PC-3 (cell line): ENCODE measurements around the gene ICAM2. TPM values are rescaled to one million over a fixed set of nuclear protein-coding genes. Genes with fewer than 3 reads are reported as not detected.

Experiments
- ATAC-seq: fragments of 200-7000 bp; cut with Tn5 transposase; 2 replicates; pipeline ENCODE4 v1.9.1; 2020; ENCODE audit warnings: mild to moderate bottlenecking, moderate library complexity
- BruUV-seq: library from RNA; stranded (reverse); fragments of 400-500 nt; replicated peaks from 2 replicates; lab custom pipeline; 2021; lab: Mats Ljungman, UMichigan
- CTCF ChIA-PET: fragments of 300-600 bp; sonication (Branson Sonifier 250); formaldehyde crosslinking; loops from one replicate; lab custom pipeline; 2022; ENCODE audit warnings: antibody characterized with exemption; lab: Charles Lee
- POLR2A ChIA-PET: fragments of 300-600 bp; sonication (Branson Sonifier 250); formaldehyde crosslinking; loops from one replicate; lab custom pipeline; 2022; ENCODE audit warnings: antibody characterized with exemption; ENCODE audit not compliant: unreplicated experiment; lab: Charles Lee
- DNase-seq: peaks from one replicate; pipeline ENCODE4 v3.0.0-alpha.2; 2015
- H2AFZ ChIP-seq: fragments of 300-600 bp; sonication (generic); 2 replicates; pipeline ENCODE4 v1.6.0; 2016; ENCODE audit warnings: antibody characterized with exemption, low read length
- H3F3A ChIP-seq: fragments of 300-600 bp; sonication (generic); one replicate; pipeline ENCODE4 v1.6.0; 2017; ENCODE audit warnings: antibody characterized with exemption, low read length, control low read depth, mild to moderate bottlenecking; ENCODE audit not compliant: unreplicated experiment
- H3K27ac ChIP-seq: fragments of 300-600 bp; sonication (generic); 2 replicates; pipeline ENCODE4 v1.5.1; 2016; ENCODE audit warnings: mild to moderate bottlenecking, low read length
- H3K27me3 ChIP-seq: fragments of 300-600 bp; sonication (generic); 2 replicates; pipeline ENCODE4 v1.6.1; 2016; ENCODE audit warnings: low read length, mixed read lengths
- H3K36me3 ChIP-seq: fragments of 300-600 bp; sonication (generic); 2 replicates; pipeline ENCODE4 v1.6.1; 2016; ENCODE audit warnings: low read depth, mixed run types, low read length, mixed read lengths
- H3K4me1 ChIP-seq: fragments of 300-600 bp; sonication (generic); 2 replicates; pipeline ENCODE4 v1.5.1; 2016; ENCODE audit warnings: low read length; ENCODE audit not compliant: insufficient read depth
- H3K4me2 ChIP-seq: fragments of 300-600 bp; sonication (generic); 2 replicates; pipeline ENCODE4 v1.6.0; 2016; ENCODE audit warnings: low read length
- H3K4me3 ChIP-seq: fragments of 300-600 bp; sonication (generic); 2 replicates; pipeline ENCODE4 v1.5.1; 2016; ENCODE audit warnings: mild to moderate bottlenecking, low read length, mixed read lengths
- H3K79me2 ChIP-seq: fragments of 300-600 bp; sonication (generic); 2 replicates; pipeline ENCODE4 v1.6.1; 2017; ENCODE audit warnings: low read length, mixed read lengths
- H3K9ac ChIP-seq: fragments of 300-600 bp; sonication (generic); 2 replicates; pipeline ENCODE4 v1.6.0; 2016; ENCODE audit warnings: mild to moderate bottlenecking, low read length
- H3K9me2 ChIP-seq: fragments of 300-600 bp; sonication (generic); replicated peaks from 2 replicates; pipeline ENCODE4 v1.6.1; 2016; ENCODE audit warnings: mixed run types, low read length, mixed read lengths
- H3K9me3 ChIP-seq: fragments of 300-600 bp; sonication (generic); 2 replicates; pipeline ENCODE4 v1.6.1; 2016; ENCODE audit warnings: low read length, mixed read lengths
- H4K20me1 ChIP-seq: fragments of 300-600 bp; sonication (generic); 2 replicates; pipeline ENCODE4 v1.6.1; 2016; ENCODE audit warnings: low read length, mixed read lengths
- EZH2 ChIP-seq: fragments of 300-600 bp; sonication (generic); IDR thresholded peaks from one replicate; pipeline ENCODE4 v1.6.1; 2017; ENCODE audit warnings: antibody characterized with exemption, mild to moderate bottlenecking, low read length; ENCODE audit not compliant: unreplicated experiment
- EZH2phosphoT487 ChIP-seq: fragments of 300-600 bp; sonication (generic); IDR thresholded peaks from 2 replicates; pipeline ENCODE4 v1.6.1; 2018; ENCODE audit warnings: mild to moderate bottlenecking, antibody characterized with exemption, low read length, borderline replicate concordance
- intact Hi-C: fragments of 100-400 bp; cut with micrococcal nuclease; formaldehyde crosslinking; loops from 2 replicates; pipeline ENCODE4 v1.9.0; 2023
- total RNA-seq: library from RNA; depleted of rRNA; stranded (reverse); fragments of >200 nt; gene quantifications from 2 replicates; pipeline ENCODE4 v1.2.3, GENCODE V29; 2014
- TF ChIP-seq, protein P1 (sequence below): fragments of 300-600 bp; sonication (generic); conservative IDR thresholded peaks from 2 replicates; pipeline ENCODE4 v1.5.1; 2017; ENCODE audit warnings: antibody characterized with exemption, low read depth, mild to moderate bottlenecking, low read length

ICAM2 gene
- total RNA-seq, 1 experiment from 2014 or later, result not detected

DNA sequence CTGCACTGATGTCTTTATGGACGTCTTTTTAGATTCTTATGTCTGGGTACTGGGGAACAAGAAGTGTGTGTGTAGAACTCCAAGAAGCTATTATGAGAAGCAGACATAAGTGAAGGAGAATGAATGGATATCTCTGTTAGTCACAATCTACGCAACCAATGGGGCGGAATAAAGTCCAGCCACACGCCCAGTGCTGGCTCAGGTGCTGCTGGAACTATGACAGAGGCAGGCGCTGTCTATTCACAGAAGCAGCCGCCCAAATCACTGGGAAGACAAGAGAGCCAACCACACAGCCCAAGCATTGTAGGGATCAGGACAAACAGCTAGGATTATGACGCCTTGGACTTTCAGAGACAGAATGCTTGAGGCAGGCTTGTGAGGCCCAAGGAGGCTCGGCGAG lies 43.9 kb upstream of the ICAM2 start:
- intact Hi-C loops, result no loop called here
- CTCF ChIA-PET, result interaction anchor here (0.6 to 1.4 kb wide), 5 partner anchors 18 to 215 kb away, joined by 3 to 48 read pairs (median 3); partner anchors contain the start of gene ERN1

DNA sequence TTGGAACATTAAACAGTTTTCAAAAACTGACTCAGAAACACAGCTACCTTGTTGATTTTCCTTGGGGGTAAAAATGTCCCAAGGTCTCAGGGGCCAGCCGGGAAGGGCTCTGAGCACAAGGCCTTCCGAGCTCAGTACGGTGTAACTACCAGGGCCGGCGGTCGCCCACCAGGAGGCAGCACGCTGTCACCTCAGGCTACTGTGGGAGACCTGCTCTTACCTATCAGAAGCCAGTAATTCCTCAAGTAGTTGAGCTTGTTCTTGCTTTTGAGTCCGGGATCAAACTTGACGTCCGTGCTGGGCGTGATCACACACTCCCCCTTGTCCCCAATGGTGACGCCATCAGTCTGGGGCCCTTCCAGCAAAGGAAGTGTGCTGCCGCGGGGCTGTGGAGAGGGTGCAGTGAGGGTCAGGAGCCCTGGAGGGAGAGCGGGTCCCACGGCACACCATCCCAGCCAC lies 43.4 kb upstream of the ICAM2 start:
- Histone ChIP-seq H2AFZ (no peak overlapping the region), H3K9me3 (no peaks in the 10 kb centered on the region), H3K27ac (no peak overlapping the region), H3K9me2 (no peaks in the 10 kb centered on the region), H3K4me3 (no peak overlapping the region), H3K4me1 (peaks cover 21% of the 10 kb centered on the region), H3K9ac (no peak overlapping the region), H3K4me2 (no peak overlapping the region), H3K79me2 (no peaks in the 10 kb centered on the region), H4K20me1 (no peaks in the 10 kb centered on the region), H3F3A (no peaks in the 10 kb centered on the region), H3K27me3 (no peaks in the 10 kb centered on the region), H3K36me3 (peaks cover 15% of the 10 kb centered on the region)
- TF ChIP-seq EZH2phosphoT487, result no peak
- TF ChIP-seq, protein P1, sequence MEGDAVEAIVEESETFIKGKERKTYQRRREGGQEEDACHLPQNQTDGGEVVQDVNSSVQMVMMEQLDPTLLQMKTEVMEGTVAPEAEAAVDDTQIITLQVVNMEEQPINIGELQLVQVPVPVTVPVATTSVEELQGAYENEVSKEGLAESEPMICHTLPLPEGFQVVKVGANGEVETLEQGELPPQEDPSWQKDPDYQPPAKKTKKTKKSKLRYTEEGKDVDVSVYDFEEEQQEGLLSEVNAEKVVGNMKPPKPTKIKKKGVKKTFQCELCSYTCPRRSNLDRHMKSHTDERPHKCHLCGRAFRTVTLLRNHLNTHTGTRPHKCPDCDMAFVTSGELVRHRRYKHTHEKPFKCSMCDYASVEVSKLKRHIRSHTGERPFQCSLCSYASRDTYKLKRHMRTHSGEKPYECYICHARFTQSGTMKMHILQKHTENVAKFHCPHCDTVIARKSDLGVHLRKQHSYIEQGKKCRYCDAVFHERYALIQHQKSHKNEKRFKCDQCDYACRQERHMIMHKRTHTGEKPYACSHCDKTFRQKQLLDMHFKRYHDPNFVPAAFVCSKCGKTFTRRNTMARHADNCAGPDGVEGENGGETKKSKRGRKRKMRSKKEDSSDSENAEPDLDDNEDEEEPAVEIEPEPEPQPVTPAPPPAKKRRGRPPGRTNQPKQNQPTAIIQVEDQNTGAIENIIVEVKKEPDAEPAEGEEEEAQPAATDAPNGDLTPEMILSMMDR, result peak; percentile 75
- BruUV-seq, result no TSS peak
- peak; percentile 64 for ATAC-seq
- CTCF ChIA-PET, result interaction anchor here (0.6 to 1.4 kb wide), 8 partner anchors 19 to 218 kb away, joined by 3 to 48 read pairs (median 4); partner anchors contain the start of gene ERN1
- intact Hi-C loops, result loop anchor here (1.0 kb wide), 1 partner anchor 70 kb away; no protein-coding TSS in a partner anchor
- POLR2A ChIA-PET, result no interaction called here
- DNase-seq, result peak; percentile 40

More for the DNA sequence above, 43.9 kb upstream of the ICAM2 start:
- Histone ChIP-seq H3K9ac (no peak overlapping the region), H3K4me2 (no peak overlapping the region), H3K27me3 (no peaks in the 10 kb centered on the region), H2AFZ (no peak overlapping the region), H3K9me3 (peaks cover 3% of the 10 kb centered on the region), H3K4me3 (no peak overlapping the region), H3K4me1 (peaks cover 19% of the 10 kb centered on the region), H4K20me1 (no peaks in the 10 kb centered on the region), H3F3A (no peaks in the 10 kb centered on the region), H3K9me2 (no peaks in the 10 kb centered on the region), H3K79me2 (no peaks in the 10 kb centered on the region), H3K36me3 (peaks cover 20% of the 10 kb centered on the region), H3K27ac (no peak overlapping the region)
- TF ChIP-seq EZH2, result no peak
- TF ChIP-seq, protein P1, result no peak
- TF ChIP-seq EZH2phosphoT487, result no peak
- ATAC-seq, result no peak
- POLR2A ChIA-PET, result no interaction called here
- no peak for DNase-seq
- BruUV-seq, result no TSS peak

DNA sequence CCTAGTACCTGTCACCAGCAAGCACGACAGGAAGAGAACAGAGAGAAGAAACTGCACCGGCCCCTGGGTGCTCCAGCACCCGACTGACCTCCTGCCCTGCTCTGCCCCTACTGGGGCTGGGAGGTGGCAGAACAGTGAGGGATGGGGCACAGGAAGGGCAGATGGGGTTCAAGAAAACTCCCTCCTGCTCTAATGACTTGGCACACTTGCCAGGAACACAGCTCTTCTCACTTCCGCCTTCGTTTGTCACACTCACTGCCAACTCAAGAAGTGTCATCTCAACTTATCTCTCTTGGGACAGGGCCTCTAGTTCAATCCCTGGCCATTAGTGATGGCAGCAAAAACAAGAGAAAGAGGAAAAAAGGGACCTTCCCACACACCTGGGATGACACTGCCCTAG lies 42.7 kb upstream of the ICAM2 start:
- no peaks in the 10 kb centered on the region for H3K27me3 ChIP-seq
- H3K27ac ChIP-seq, result no peak overlapping the region
- ATAC-seq, result no peak
- no peaks in the 10 kb centered on the region for H4K20me1 ChIP-seq
- no peak overlapping the region for H3K4me2 ChIP-seq
- no TSS peak for BruUV-seq
- no peak overlapping the region for H3K4me3 ChIP-seq
- no peak overlapping the region for H2AFZ ChIP-seq
- H3K9me3 ChIP-seq, result no peaks in the 10 kb centered on the region
- DNase-seq, result no peak
- intact Hi-C loops, result loop anchor here (1.0 kb wide), 1 partner anchor 70 kb away; no protein-coding TSS in a partner anchor
- peaks cover 8% of the 10 kb centered on the region for H3K36me3 ChIP-seq
- no peaks in the 10 kb centered on the region for H3K9me2 ChIP-seq
- H3K79me2 ChIP-seq, result no peaks in the 10 kb centered on the region
- POLR2A ChIA-PET, result no interaction called here
- no peaks in the 10 kb centered on the region for H3F3A ChIP-seq
- no peak overlapping the region for H3K9ac ChIP-seq
- TF ChIP-seq EZH2phosphoT487 (no peak), EZH2 (no peak)
- TF ChIP-seq, protein P1, result no peak
- H3K4me1 ChIP-seq, result peaks cover 28% of the 10 kb centered on the region
- CTCF ChIA-PET, result interaction anchor here (0.6 to 1.4 kb wide), 7 partner anchors 19 to 219 kb away, joined by 3 to 48 read pairs (median 4); partner anchors contain the start of gene ERN1
